ENCODE results near the gene ELAC2. TPM values are rescaled to one million over a fixed set of nuclear protein-coding genes. Genes with fewer than 3 reads are reported as not detected.

ELAC2 gene, protein sequence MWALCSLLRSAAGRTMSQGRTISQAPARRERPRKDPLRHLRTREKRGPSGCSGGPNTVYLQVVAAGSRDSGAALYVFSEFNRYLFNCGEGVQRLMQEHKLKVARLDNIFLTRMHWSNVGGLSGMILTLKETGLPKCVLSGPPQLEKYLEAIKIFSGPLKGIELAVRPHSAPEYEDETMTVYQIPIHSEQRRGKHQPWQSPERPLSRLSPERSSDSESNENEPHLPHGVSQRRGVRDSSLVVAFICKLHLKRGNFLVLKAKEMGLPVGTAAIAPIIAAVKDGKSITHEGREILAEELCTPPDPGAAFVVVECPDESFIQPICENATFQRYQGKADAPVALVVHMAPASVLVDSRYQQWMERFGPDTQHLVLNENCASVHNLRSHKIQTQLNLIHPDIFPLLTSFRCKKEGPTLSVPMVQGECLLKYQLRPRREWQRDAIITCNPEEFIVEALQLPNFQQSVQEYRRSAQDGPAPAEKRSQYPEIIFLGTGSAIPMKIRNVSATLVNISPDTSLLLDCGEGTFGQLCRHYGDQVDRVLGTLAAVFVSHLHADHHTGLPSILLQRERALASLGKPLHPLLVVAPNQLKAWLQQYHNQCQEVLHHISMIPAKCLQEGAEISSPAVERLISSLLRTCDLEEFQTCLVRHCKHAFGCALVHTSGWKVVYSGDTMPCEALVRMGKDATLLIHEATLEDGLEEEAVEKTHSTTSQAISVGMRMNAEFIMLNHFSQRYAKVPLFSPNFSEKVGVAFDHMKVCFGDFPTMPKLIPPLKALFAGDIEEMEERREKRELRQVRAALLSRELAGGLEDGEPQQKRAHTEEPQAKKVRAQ
- total RNA-seq = 100 to 1,000 TPM in 1 of 4 donors, 10 to 100 TPM in 3; 57.1 to 235 (median 93.7) TPM

DNA sequence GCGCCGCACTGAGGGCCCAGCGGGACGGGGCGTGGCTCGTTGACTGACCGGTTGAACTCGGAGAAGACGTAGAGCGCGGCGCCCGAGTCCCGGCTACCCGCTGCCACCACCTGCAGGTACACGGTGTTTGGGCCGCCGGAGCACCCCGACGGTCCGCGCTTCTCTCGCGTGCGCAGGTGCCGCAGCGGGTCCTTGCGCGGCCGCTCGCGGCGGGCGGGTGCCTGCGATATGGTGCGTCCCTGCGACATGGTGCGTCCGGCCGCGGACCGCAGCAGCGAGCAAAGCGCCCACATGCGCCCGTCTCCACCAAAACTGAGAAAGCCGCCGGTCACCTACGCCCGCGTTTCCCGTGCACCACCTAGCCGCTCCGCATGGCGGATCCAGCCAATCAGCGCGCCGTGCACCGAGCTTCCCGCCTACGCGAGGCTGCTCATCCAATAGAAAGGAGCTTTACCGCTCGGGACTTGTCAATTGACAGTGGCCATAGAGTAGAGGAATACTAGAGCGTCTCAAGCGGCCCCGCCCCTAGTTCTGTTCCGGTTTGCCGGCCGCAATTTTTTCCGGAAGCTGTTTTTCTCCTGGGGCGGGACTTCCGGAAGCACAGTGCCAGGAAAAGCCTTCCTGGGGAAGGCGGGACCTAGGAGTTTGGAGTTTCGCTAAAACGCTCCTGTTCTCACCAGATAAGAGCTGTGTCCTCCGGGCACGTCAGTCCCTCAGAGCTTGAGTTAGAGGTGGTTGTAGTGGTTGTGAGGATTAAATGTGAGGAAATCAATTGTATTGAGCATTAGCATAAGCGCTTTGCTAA is at the start of gene ELAC2:
TSS of gene ELAC2 (minus strand) at position 373 of the 805 bp plus-strand sequence. CDS start at position 293, 80 bp downstream.
- Histone ChIP-seq H3K4me1 (peaks cover 0 to 11% (median 0%) of the 10 kb centered on the region in 4 donors), H3K9me3 (no peaks in the 10 kb centered on the region), H3K27me3 (no peaks in the 10 kb centered on the region), H3K27ac (peak within 1 kb of the TSS; percentile 75 to 95 (median 88)), H3K36me3 (peaks cover 0 to 34% (median 0%) of the 10 kb centered on the region in 3 donors), H3K4me3 (peak within 1 kb of the TSS; percentile 87 to 98 (median 90))
- DNase-seq = peak; percentile 96 to 99 (median 97)
- TF ChIP-seq, protein P1, sequence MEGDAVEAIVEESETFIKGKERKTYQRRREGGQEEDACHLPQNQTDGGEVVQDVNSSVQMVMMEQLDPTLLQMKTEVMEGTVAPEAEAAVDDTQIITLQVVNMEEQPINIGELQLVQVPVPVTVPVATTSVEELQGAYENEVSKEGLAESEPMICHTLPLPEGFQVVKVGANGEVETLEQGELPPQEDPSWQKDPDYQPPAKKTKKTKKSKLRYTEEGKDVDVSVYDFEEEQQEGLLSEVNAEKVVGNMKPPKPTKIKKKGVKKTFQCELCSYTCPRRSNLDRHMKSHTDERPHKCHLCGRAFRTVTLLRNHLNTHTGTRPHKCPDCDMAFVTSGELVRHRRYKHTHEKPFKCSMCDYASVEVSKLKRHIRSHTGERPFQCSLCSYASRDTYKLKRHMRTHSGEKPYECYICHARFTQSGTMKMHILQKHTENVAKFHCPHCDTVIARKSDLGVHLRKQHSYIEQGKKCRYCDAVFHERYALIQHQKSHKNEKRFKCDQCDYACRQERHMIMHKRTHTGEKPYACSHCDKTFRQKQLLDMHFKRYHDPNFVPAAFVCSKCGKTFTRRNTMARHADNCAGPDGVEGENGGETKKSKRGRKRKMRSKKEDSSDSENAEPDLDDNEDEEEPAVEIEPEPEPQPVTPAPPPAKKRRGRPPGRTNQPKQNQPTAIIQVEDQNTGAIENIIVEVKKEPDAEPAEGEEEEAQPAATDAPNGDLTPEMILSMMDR (IDR thresholded peaks at IDR 0.05) = peak in 3 of 6 experiments; percentile 18 to 42 (median 23)
- TF ChIP-seq POLR2A (IDR thresholded peaks at IDR 0.05) = peak; percentile 50 to 58

DNA sequence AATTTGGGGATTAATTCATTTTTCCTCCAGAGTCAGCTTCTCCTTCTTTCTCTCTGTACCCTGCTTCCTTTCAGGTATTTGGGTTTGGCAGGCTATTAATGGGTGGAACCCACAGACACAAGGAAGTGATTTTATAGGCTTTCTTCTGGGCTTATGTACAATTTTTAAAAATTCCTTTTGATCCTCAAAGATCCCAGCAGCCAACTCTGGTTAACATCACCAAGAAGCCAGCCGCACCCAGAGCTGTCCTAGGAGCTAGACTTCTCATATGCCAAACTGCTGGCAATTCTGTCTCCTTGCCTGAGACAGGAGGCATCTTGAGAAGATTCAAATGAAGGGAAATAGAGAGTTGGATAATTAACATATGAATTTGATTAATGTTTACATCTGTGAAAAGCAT is 47.2 kb upstream of the ELAC2 start:
- Histone ChIP-seq H3K27ac (no peak overlapping the region), H3K9me3 (no peaks in the 10 kb centered on the region), H3K4me1 (no peaks in the 10 kb centered on the region), H3K36me3 (no peaks in the 10 kb centered on the region), H3K4me3 (no peak overlapping the region), H3K27me3 (no peaks in the 10 kb centered on the region)
- TF ChIP-seq POLR2A (IDR thresholded peaks at IDR 0.05) = no peak
- TF ChIP-seq, protein P1 (IDR thresholded peaks at IDR 0.05) = no peak
- no peak for DNase-seq

DNA sequence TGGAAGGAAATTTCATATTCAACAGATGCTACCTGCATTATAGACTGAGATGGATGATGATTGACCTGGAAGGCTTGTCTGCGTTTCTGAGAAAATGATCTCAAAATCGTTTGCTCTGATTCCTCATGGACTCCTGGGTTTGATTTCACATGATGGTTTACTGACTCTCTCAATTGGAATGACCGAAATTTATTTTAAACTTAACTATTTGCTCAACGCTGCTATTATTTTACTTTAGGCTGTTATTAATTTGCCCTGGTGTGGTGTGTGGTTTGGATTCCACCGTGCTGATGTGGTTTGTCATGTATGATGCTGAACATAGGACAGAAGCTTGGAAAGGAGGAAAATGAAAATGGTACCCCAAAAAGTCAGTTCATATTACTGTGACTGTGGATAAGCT is 37.3 kb upstream of the ELAC2 start:
- no peak for DNase-seq
- Histone ChIP-seq H3K4me3 (no peak overlapping the region), H3K9me3 (no peaks in the 10 kb centered on the region), H3K27me3 (no peaks in the 10 kb centered on the region), H3K36me3 (no peaks in the 10 kb centered on the region), H3K4me1 (no peaks in the 10 kb centered on the region), H3K27ac (no peak overlapping the region)
- TF ChIP-seq, protein P1 (IDR thresholded peaks at IDR 0.05) = no peak
- TF ChIP-seq POLR2A (IDR thresholded peaks at IDR 0.05) = no peak

DNA sequence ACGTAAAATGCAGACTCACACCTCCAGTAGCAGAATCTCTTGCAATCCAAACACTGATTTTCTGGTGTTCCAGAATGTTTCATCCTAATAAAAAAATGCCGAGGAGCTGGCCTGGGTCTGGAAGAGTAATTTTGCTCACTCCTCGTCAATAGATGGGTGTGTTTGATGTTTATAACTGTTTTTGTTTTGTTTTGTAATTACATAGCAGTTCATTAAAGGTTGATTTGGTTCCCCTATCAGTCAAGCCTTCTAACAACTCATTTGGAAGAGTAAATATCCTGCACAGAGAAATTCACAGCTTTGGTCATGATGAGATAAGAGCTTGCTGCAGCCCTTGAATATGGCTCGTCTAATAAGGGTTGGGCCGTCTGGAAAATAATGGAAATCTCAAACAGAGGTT is 36.8 kb upstream of the ELAC2 start:
- Histone ChIP-seq H3K4me1 (no peaks in the 10 kb centered on the region), H3K4me3 (no peak overlapping the region), H3K36me3 (no peaks in the 10 kb centered on the region), H3K27me3 (no peaks in the 10 kb centered on the region), H3K9me3 (no peaks in the 10 kb centered on the region), H3K27ac (no peak overlapping the region)
- TF ChIP-seq, protein P1 (IDR thresholded peaks at IDR 0.05) = no peak
- DNase-seq = no peak

DNA sequence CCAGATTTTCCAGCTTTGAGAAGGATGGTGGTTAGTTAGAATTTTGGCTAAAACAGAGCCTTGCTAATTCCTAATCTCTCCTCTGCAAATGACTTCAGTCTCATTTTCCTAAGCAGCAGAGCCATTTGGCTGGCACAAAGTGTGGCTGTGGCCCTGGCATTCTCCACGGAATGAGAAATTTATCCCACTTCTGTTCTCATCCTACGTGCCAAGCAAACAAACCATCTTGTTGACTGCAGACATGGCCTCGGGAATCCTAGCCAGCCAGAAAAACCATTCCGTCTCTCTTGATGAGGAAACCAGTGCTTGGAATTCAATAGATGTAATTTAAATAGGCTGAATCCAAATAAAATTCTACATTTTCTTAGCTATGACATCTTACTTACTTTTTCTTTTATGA is 34.1 kb upstream of the ELAC2 start:
- TF ChIP-seq, protein P1 (IDR thresholded peaks at IDR 0.05) = no peak

More for the DNA sequence above, 34.1 kb upstream of the ELAC2 start:
- DNase-seq = no peak
- Histone ChIP-seq H3K27me3 (no peaks in the 10 kb centered on the region), H3K4me1 (no peaks in the 10 kb centered on the region), H3K9me3 (no peaks in the 10 kb centered on the region), H3K36me3 (no peaks in the 10 kb centered on the region), H3K27ac (no peak overlapping the region), H3K4me3 (no peak overlapping the region)

Data from Peyer's patch (tissue), 4 donors.